AG08396 (cell line): ENCODE measurements around the gene PRKCA.
"Not testable (repeated sequence)": the region's sequence is repeated elsewhere in the genome, so short reads cannot be mapped to it uniquely, and the experiment has no call there.

ENCODE experiments used
- DNase-seq: peaks from one replicate; pipeline ENCODE4 v3.0.0; 2012; ENCODE audit warnings: low spot score, mixed read lengths

PRKCA gene

DNA sequence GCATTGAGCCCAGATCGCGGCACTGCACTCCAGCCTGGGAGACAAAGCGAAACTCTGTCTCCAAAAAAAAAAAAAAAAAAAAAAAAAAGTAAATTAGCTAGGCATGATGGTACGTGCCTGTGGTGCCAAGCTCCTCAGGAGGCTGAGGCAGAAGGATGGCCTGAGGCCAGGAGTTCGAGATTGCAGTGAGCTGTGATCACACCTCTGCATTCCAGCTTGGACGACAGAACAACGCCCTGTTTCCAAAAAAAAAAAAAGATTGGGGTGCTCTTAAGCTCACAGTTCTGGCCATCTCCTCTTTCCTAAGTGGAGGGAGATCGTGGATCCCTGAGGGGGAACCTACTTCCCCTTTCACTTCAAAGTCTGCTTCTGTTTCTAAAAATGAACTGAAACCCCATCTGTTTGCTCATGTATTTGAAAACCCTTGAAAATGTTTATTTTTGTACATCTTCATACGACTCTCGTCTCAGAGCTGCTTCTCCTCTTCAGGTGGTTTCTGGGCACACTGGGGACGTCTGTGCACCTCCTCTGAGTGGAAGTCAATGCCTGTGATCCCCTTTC lies 138.8 kb downstream of the PRKCA start:
- DNase-seq: no peak

DNA sequence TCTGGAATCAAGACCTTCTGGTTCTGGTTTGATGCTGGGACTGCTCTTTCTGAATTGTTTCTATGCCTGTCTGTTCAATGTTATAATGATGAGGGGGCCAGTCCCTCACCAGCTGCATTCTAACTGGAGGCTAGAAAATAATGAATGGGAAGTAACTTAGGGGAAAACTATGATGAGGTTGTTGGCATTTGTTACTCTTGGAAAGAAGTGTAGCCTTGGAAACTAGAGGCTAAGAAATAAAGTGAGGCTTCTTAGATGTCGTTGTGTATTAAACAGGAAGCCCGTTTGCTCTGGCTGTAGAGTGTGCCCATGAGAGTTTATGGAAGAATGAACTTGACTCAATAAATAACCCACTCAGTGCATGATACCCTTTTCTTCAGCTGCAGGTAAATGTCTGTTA lies 140.8 kb downstream of the PRKCA start:
- DNase-seq: no peak

DNA sequence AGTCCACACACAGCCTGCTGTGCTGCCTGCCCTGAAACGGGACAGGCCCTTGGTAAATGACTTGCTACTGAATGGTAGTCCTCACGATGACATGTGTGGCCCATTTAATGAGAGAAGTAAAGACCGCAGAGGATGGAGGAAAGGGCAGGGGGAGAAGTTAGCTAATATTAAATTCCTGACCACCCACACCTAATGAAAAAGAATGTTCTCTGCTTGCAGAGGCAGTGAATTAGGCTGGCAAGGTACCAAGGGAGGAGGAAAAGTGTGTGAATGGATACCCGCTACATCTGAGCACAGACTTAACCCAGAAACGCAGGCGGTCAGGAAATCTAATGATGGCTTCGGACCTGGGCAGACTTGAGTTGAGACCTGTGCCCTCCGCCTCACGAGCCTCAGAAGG lies 141.2 kb downstream of the PRKCA start:
- DNase-seq: no peak

DNA sequence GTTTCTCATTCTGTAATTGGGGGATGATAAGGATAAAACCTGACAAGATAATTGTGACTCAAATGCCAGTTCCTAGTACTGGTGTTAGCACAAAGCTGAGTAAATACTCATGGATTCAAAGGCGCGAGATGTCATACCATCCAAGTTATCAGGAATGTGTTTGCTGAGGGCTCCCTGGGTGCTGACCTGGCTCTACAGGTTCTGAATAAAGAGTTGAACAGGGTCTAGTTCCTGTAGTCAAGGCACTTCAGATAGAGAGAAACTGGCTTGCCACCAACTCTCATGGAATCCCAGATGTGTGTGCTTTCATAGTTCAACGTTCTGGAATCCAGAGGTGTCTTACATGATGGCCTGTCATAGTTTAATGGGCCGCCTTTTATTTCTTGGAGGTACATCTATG lies 141.6 kb downstream of the PRKCA start:
- no peak for DNase-seq

DNA sequence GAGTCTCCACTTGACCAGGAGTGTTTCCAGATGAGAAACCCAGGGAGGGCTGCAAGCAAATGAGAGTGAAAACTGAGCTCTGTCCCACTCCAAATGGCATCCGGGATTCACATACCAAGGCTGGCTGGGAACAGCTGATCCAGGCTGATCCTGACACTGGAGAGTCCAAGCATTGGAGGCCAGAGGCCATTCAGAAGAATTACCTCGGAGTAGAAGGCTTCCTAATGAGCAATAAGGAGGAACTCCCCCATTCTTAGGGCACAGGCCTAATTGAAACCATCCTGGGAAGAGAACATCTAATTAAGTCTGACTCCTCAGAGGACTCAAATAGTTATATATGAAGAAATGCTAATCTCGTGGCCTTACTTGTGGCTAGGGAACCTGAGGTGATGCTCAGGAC lies 142.8 kb downstream of the PRKCA start:
- no peak for DNase-seq

DNA sequence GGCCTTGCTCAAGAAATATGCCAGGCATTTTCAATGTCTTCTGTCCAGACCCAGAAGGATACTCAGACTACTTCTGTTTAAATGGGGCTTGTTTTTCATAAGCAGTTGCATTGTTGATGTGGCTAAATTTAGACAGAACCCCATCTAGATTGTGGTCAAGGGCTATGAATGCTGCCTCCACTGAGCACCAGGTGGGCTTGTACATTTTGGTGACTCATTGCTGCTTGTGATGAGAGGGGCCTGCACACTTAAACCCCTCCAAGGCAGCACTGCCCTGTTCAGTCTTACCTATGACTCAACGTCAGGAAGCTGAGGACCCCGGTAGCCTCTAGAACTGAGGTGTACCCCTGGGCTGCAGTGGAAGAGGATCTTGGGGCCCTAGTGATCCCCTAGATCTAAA lies 144.0 kb downstream of the PRKCA start:
- no peak for DNase-seq

DNA sequence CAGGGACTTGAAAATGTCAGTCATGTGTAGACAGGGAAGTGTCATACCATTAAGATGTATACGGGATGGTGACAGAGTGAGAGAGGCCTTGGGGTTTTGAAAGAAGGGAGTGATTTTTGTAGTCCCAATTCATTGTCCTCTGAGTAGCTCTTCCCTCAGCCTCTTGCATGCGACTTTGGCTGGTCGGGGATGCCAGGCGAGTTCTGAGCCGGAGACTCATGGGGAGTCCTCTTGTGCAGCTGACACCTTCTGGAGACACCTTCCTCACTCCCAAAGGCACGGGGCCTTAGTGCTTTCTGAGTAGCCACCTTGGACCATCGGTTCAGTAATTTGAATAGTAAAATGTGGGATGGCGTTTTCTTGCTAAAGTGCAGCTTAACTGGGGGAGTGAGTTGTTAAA lies 144.7 kb downstream of the PRKCA start:
- no peak for DNase-seq

DNA sequence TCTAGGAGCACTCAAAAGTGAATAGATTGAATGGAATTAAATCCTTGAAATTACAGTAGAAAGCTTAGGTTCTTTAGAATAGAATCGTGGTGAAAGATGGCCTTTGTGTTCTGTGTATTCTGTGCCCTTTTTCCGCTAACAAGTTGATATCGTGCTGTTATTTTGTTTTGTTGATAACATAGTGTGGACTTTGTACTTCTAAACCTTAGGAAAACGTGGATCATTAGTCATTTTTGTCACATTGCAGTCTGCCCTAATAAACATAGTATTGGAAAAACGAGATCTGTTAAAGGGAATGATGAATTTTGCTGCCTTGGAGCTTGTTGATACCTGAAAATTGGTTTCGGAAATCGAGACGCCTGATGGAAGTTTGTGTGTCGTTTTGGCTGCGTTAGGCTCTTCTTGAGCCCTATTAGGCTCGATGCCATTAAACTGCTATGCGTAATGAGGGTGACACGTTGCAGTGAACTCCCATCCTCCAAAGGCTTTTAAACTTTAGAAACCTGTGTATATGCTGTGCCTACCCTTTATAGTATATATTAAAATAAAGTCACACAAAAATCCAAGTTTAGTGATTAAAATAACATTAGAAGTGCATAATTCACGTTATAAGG lies 145.7 kb downstream of the PRKCA start:
- no peak for DNase-seq

DNA sequence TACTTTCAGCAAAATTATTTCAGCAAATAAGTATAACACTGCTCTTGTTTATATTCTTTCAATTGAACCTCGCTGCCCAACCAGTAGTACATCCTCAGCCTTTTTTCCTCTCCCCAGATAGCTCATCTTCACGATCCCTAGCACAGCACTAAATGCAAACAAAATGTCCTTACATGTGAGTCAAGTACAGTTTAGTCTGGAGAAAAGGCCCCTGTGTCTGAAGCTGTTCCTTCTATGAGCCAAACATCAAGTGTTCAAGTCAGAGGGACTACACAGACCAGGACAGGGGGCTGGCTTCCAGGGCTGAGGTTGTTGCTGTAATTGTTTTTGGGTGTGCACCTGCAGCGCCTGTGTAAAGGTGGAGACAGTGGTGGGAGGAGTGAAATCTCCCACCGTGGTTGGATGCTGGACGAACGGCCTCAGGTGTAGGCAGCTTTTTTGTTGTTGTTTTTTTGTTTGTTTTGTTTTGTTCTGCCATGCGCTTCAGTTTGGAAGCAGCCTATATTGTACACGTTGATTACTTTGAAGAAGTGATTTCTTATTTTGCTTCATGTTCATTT lies 147.1 kb downstream of the PRKCA start:
- no peak for DNase-seq

DNA sequence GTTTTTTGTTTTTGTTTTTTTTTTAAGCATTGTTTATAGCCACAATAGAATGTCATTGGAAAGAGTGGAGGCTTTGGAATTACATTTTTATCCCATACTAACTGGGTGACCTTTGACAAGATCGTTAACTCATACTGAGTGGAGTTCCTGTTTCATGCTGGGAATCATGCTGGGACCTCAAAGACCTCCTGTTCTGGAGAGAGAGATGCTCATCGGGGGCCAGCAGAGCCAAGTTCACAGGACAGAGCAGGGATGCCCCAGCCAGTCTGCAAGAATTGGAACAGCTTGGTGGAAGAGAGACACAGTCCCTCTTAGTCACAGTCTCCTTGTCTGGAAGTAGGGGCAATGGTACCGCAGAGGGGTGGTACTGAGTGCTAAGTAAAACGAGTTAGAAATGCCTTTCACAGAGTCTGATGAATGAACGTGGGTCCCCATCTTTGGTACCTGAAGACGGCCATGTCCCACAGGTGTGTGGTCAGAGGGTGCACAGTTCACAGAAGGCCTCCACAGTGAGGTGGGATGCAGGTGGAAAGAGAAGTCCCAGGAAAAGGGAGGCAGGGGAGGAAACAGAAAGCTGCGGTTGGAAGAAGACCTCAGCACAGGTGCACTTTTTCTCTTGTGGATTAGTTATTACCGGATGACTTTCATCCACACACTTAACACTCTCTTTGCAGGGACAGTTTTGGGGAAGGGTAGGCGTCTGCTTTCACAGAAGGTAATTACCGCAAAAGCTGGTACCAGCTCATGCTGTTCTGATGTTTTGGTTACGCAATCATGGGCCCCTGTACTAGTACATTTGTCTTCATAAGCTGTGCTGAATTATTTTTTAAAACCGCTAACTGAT lies 147.8 kb downstream of the PRKCA start:
- DNase-seq: no peak

DNA sequence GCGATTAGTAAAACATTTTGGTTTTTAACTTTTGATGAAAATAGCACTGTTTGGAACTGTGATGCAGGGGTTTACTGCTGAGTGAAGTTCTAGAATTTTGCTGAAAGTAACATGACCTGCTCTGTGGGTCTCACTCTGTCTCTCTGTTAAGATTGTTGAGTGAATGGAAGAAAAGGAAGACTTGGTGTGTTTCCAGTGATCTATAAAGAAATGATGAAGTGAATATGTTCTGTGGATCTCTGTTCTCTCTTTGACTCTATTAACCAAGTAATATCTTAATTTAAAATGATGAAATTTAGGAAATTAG lies 148.4 kb downstream of the PRKCA start:
- DNase-seq: no peak

DNA sequence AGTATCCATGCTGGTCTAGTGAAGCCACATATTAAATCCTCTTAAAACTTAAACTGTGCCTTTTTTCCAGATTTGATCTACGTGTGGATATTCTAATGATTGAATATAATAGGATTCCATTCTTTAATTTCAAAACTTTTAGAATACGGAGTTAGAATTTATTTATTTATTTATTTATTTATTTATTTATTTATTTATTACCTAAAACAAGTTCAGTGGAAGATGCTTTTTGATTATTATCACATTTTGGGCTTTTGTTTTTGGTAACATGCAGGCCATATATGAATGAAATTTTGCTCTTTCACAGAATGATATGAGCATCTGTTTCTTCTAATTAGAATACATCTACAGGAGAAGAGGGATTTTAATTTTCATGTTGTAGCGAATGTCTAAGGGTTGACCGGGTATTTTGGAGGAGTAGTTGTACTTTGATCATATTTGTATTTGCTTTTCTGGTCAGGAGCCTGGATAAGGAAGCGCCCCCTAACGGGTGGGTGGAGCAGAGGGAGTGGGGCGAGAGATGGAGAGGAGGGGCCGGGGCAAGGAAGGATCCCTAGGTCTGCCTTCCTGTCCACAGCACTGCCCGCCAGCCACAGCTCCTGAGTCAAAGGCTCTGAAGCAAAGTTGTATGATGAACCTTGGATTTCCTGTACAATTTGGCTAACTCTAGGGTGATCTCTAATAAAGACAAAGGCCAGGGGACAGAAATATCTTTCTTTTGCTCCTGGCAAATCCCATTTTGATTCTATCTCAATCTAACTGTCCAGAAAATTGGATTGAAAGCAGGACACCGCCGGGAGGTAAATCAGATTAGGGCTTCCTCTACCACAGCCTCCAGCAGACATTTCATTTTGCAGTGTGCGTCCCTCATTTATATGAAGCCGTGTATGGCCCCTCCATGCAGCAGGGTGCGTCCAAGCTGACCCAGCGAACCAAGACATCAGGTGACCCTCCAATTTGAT lies 149.1 kb downstream of the PRKCA start:
- DNase-seq: no peak

DNA sequence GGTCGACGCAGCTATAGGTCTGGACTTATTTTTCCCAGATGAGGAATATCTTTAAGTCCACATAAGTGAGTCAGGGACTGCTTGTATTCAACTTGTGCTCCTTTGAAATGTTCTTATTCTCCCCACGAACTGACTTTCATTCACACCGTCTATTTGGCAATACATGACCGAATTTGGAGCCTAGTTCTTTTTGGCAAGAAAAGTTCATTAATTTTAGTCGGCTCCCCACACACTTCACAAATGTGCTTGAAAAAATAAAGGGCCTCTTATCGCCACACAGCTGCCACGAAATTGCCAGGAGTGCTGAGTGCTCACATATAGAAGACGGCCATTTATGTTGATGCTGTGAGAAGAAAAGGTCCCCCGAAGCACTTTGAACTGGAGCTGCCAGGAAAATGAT lies 152.6 kb downstream of the PRKCA start:
- DNase-seq: no peak

DNA sequence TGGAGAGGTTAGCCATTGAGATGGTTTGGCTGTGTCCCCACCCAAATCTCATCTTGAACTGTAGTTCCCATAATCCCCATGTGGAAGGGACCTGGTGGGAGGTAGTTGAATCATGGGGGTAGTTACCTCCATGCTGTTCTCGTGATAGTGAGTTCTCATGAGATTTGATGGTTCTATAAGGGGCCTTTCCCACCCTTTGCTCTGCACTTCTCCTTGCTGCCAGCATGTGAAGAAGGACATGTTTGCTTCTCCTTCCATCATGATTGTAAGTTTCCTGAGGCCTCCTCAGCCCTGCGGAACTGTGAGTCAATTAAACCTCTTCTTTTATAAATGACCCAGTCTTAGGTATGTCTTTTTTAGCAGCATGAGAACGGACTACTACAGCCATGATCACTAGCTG lies 155.1 kb downstream of the PRKCA start:
- DNase-seq: not testable (repeated sequence)

DNA sequence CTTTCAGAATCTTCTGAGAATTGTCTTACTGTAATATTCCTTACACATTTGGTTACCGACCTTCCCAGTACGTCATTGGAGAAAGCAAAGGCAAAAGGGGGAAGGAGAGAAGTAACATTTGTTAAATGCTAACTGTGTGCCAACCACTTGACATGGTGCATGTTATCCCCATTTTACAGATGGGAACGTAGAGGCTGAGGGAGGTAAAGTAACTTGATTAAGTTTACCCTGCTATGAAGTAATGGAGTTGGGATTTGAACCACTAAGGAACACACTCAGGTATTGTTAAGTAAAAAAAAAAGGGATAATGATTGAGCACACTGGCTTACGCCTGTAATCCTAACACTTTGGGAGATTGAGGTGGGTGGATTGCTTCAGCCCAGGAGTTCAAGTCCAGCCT lies 156.4 kb downstream of the PRKCA start:
- DNase-seq: no peak

DNA sequence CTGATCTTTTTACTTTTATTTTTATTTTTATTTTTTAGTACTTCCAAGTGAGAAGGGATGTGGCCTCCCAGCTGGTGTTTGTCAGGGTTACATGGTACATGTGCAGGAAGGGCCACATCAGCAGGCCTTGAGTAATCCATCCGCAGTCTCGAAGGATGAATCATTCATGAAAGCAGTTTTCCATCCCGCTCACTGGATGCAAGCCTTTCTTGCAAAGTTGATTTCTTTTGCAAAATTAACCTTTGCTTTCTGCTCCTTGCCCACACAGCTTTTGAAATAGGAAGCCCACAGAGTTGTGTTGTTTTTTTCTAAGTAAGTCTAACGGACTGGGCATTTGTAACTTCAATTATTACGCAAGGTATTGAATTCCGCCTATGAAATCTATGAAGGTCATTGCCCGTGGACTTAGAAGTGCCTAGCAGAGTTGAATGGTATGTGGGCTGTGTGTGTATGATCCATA lies 157.4 kb downstream of the PRKCA start:
- peak; percentile 87 for DNase-seq

DNA sequence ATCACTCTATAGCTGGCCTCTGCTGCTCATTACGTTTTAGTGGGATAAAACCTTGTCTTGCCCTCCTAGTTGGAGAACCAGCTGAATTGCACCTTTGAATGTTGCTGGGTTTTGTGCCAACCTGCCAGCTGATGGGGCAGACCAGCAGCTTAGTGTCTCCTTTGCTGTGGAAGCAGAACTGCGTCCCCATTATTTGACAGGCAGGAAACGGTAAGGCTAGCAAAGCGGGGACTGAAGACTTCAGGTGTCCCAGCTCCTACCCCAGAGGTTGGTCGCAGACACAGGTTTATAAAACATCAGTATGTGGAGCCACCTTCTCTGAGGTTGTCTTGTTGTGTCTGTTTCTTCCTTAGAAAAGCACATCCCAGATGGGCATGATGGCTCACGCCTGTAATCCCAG lies 158.1 kb downstream of the PRKCA start:
- no peak for DNase-seq

DNA sequence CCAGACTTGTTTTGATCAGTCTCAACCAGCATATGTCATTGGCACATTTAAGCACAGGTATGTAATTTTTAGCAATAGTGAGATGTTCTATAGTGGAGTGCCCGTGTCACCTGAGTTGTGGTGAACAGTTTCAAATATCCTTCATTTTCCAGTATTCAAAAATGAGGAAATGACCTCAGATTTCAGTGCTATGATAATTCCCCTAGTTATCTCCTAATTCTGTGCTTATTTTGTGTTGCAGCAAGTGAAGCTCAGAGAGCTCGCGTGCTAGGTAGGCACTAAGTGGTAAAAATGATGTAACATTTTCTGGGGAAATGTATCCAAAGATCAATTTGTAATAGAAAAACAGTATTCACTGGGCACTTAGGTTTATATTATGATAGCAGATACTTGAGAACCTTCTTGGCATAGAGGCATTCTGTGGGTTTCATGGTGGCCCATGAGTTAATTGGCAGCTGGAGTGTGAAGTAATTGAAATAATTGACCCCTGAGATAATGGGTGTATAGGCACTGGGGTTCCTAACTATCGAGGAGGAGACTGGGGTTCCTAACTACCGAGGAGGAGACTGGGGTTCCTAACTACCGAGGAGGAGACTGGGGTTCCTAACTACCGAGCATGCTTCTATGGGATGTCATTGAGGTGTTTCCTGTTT lies 159.1 kb downstream of the PRKCA start:
- no peak for DNase-seq

DNA sequence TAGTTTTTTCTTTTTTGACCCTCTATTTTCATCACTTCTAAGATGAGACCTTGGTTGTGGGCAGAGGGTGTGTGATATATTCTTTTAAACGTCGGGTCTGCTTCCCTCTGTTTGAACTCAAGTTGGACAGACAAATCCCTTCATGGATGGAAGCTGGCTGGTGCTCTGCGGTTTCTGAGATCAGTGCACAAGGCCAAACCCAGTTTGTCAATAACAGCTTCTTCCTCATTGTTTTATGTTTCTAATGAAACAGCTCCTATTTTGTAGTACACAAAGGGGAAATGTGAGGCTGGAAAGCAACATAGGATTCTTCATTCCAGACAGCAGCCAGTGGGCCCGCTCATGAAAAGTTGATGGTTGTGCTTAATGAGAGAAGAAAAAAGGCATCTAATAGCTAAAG lies 159.6 kb downstream of the PRKCA start:
- no peak for DNase-seq

DNA sequence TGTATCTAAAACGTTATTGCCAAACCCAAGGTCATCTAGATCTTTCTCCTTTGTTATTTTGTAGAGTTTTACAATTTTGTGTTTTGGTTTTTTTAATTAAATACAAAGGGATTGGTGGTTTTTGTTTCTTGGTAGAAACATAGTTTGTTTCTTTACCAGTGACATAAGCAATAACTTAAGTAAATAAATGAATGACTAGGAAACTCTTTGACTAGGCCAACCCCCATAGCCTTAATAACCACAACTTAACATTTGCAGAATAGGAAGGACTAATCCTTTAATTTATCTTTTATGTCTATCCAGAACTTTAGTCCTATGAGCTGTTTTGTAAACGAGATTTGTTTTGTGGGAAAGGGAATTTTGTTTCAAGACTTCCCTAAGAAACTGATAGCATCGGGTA lies 162.5 kb downstream of the PRKCA start:
- no peak for DNase-seq

DNA sequence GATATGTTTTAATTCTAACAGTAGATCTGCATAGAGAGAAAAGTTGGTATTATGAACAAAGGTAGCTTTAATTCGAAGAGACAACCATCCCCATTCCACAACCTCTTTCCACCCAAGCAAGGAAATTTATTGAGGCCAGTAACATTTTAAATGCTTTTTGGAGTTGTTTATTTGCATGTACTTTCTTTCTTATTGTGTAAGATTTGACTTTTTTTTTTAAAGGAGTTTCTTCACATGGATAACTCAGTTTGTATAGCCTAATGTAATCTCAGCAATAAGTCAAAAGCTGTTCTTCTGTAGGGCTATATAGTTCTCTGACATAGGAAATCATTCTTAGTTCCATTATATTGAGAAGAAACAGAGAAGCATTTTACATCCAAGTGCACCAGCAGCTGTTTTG lies 163.3 kb downstream of the PRKCA start:
- DNase-seq: no peak
